ENCODE results near the gene CLCN5.

DNA sequence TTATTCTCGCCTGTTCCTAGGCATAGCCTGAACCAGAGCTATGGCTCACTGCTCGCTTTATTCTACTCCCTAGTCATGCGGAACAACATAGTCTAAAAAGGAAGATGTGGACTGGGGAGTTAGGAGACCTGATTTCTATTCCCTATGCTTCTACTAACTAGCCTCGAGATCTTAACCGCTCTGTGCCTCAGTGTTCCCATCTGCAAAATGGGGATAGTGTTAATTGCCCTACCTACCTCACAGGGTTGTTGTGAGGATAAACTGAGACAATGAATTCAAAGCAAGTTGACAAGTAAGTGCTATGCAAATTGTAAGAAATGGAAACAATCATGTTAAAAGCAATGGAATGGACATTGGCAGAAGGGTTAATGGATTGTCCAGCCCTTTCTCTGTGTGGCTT lies 176.4 kb downstream of the CLCN5 start:
- TF ChIP-seq, protein P1, sequence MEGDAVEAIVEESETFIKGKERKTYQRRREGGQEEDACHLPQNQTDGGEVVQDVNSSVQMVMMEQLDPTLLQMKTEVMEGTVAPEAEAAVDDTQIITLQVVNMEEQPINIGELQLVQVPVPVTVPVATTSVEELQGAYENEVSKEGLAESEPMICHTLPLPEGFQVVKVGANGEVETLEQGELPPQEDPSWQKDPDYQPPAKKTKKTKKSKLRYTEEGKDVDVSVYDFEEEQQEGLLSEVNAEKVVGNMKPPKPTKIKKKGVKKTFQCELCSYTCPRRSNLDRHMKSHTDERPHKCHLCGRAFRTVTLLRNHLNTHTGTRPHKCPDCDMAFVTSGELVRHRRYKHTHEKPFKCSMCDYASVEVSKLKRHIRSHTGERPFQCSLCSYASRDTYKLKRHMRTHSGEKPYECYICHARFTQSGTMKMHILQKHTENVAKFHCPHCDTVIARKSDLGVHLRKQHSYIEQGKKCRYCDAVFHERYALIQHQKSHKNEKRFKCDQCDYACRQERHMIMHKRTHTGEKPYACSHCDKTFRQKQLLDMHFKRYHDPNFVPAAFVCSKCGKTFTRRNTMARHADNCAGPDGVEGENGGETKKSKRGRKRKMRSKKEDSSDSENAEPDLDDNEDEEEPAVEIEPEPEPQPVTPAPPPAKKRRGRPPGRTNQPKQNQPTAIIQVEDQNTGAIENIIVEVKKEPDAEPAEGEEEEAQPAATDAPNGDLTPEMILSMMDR (IDR thresholded peaks at IDR 0.05), result no peak
- TF ChIP-seq POLR2A (IDR thresholded peaks at IDR 0.05), result no peak
